H9 (cell line): ENCODE measurements around the gene RINL. TPM values are rescaled to one million over a fixed set of nuclear protein-coding genes. Genes with fewer than 3 reads are reported as not detected.
A peak's percentile ranks its signal among the peaks of the same experiment; 100 is the strongest.

Source experiments
- DNase-seq: peaks from one replicate; pipeline ENCODE4 v3.0.0-alpha.2; 2017
- H2AFZ ChIP-seq: one replicate; pipeline ENCODE4 v1.6.1; 2013; ENCODE audit warnings: mild to moderate bottlenecking, low read length, control low read depth, moderate library complexity
- H2AK5ac ChIP-seq: 2 replicates; pipeline ENCODE4 v1.6.1; 2013; ENCODE audit warnings: low read length, control low read depth, mixed read lengths; ENCODE audit not compliant: insufficient read length
- H2BK120ac ChIP-seq: one replicate; pipeline ENCODE4 v1.6.1; 2013; ENCODE audit warnings: low read depth, mild to moderate bottlenecking, low read length, control low read depth, inconsistent platforms; ENCODE audit not compliant: poor library complexity, severe bottlenecking
- H2BK12ac ChIP-seq: 2 replicates; pipeline ENCODE4 v1.6.1; 2013; ENCODE audit warnings: low read length, control low read depth, mixed read lengths, low read depth; ENCODE audit not compliant: insufficient read length
- H2BK15ac ChIP-seq: 2 replicates; pipeline ENCODE4 v1.6.1; 2013; ENCODE audit warnings: low read depth, low read length, control low read depth
- H2BK20ac ChIP-seq: one replicate; pipeline ENCODE4 v1.6.1; 2013; ENCODE audit warnings: low read depth, mild to moderate bottlenecking, low read length, control low read depth, inconsistent platforms; ENCODE audit not compliant: poor library complexity, severe bottlenecking
- H2BK5ac ChIP-seq: 2 replicates; pipeline ENCODE4 v1.6.1; 2013; ENCODE audit warnings: low read length, control low read depth, mixed read lengths; ENCODE audit not compliant: insufficient read length
- H3K14ac ChIP-seq: 2 replicates; pipeline ENCODE4 v1.6.1; 2013; ENCODE audit warnings: low read length, control low read depth; ENCODE audit not compliant: insufficient read depth
- H3K18ac ChIP-seq: 2 replicates; pipeline ENCODE4 v1.6.1; 2013; ENCODE audit warnings: low read depth, mild to moderate bottlenecking, mixed read lengths, low read length, control low read depth; ENCODE audit not compliant: insufficient read length
- H3K23ac ChIP-seq: 2 replicates; pipeline ENCODE4 v1.6.1; 2013; ENCODE audit warnings: low read length, control low read depth, mixed read lengths, low read depth; ENCODE audit not compliant: insufficient read length
- H3K23me2 ChIP-seq: 2 replicates; pipeline ENCODE4 v1.6.1; 2013; ENCODE audit warnings: low read depth, mild to moderate bottlenecking, mixed read lengths, low read length, control low read depth; ENCODE audit not compliant: insufficient read length, poor library complexity, severe bottlenecking
- H3K27ac ChIP-seq: 2 replicates; pipeline ENCODE4 v1.5.1; 2013; ENCODE audit warnings: low read length, control low read depth, mixed read lengths, low read depth; ENCODE audit not compliant: insufficient read length
- H3K27me3 ChIP-seq: 2 replicates; pipeline ENCODE4 v1.6.1; 2013; ENCODE audit warnings: low read length, control low read depth, inconsistent platforms; ENCODE audit not compliant: insufficient read depth
- H3K4ac ChIP-seq: 2 replicates; pipeline ENCODE4 v1.6.1; 2013; ENCODE audit warnings: low read depth, mild to moderate bottlenecking, control low read depth, inconsistent platforms, low read length, moderate library complexity
- H3K4me1 ChIP-seq: 2 replicates; pipeline ENCODE4 v1.6.1; 2013; ENCODE audit warnings: low read length, control low read depth, inconsistent platforms; ENCODE audit not compliant: insufficient read depth
- H3K4me2 ChIP-seq: 2 replicates; pipeline ENCODE4 v1.6.1; 2013; ENCODE audit warnings: low read length, control low read depth, mixed read lengths; ENCODE audit not compliant: insufficient read length, insufficient read depth
- H3K56ac ChIP-seq: 2 replicates; pipeline ENCODE4 v1.6.1; 2013; ENCODE audit warnings: low read depth, mild to moderate bottlenecking, mixed read lengths, low read length, control low read depth; ENCODE audit not compliant: insufficient read length
- H3K79me1 ChIP-seq: 2 replicates; pipeline ENCODE4 v1.6.1; 2013; ENCODE audit warnings: low read depth, mild to moderate bottlenecking, moderate library complexity, low read length, control low read depth, inconsistent platforms; ENCODE audit not compliant: insufficient read depth, poor library complexity, severe bottlenecking
- H3K79me2 ChIP-seq: 2 replicates; pipeline ENCODE4 v1.6.1; 2013; ENCODE audit warnings: low read length, control low read depth, inconsistent platforms; ENCODE audit not compliant: insufficient read depth
- H3K9ac ChIP-seq: 2 replicates; pipeline ENCODE4 v1.6.1; 2013; ENCODE audit warnings: low read length, control low read depth, mixed read lengths; ENCODE audit not compliant: insufficient read length; ENCODE audit errors: extremely low read depth
- H3K9me3 ChIP-seq: one replicate; pipeline ENCODE4 v1.6.1; 2013; ENCODE audit warnings: low read depth, low read length, inconsistent platforms; ENCODE audit not compliant: control insufficient read depth
- H3T11ph ChIP-seq: one replicate; pipeline ENCODE4 v1.6.1; 2013; ENCODE audit warnings: mild to moderate bottlenecking, low read length, control low read depth, inconsistent platforms
- H4K20me1 ChIP-seq: one replicate; pipeline ENCODE4 v1.6.1; 2013; ENCODE audit not compliant: control insufficient read depth, insufficient read length, insufficient read depth
- H4K5ac ChIP-seq: 2 replicates; pipeline ENCODE4 v1.6.1; 2013; ENCODE audit warnings: low read depth, mild to moderate bottlenecking, mixed read lengths, low read length, control low read depth; ENCODE audit not compliant: insufficient read length
- H4K8ac ChIP-seq: replicated peaks from 2 replicates; pipeline ENCODE4 v1.6.1; 2013; ENCODE audit warnings: low read length, control low read depth, mixed read lengths, low read depth; ENCODE audit not compliant: insufficient read length
- H4K91ac ChIP-seq: 2 replicates; pipeline ENCODE4 v1.6.1; 2013; ENCODE audit warnings: low read depth, mild to moderate bottlenecking, moderate library complexity, mixed read lengths, low read length, control low read depth; ENCODE audit not compliant: insufficient read length
- H3K27ac Mint-ChIP-seq, 3 experiments: 2 replicates in 2 of 3; 3 replicates in 1 of 3; pipeline ENCODE4 v1.8.0; 2020 to 2021; ENCODE audit warnings: mixed read lengths in 3 of 3, mild to moderate bottlenecking in 1 of 3, moderate library complexity in 1 of 3
- H3K27me3 Mint-ChIP-seq: 2 replicates; pipeline ENCODE4 v1.8.0; 2021; ENCODE audit warnings: low read depth, mild to moderate bottlenecking, moderate library complexity, mixed read lengths
- H3K36me3 Mint-ChIP-seq, 3 experiments: 2 replicates in 2 of 3; 3 replicates in 1 of 3; pipeline ENCODE4 v1.8.0; 2020 to 2021; ENCODE audit warnings: low read depth in 3 of 3, mixed read lengths in 3 of 3; ENCODE audit not compliant: insufficient read depth in 1 of 3
- H3K4me1 Mint-ChIP-seq, 2 experiments: 2 replicates each; pipeline ENCODE4 v1.8.0; 2020; ENCODE audit warnings: mixed read lengths in 2 of 2
- H3K4me3 Mint-ChIP-seq, 2 experiments: 2 replicates in 1 of 2; 3 replicates in 1 of 2; pipeline ENCODE4 v1.8.0; 2020 to 2021; ENCODE audit warnings: mild to moderate bottlenecking in 2 of 2, mixed read lengths in 2 of 2, moderate library complexity in 1 of 2
- H3K9me3 Mint-ChIP-seq, 2 experiments: 2 replicates in 1 of 2; 3 replicates in 1 of 2; pipeline ENCODE4 v1.8.0; 2020; ENCODE audit warnings: mild to moderate bottlenecking in 2 of 2, mixed read lengths in 2 of 2, moderate library complexity in 1 of 2
- CTCF ChIP-seq: fragments of 200-600 bp; sonication (generic); conservative IDR thresholded peaks from 3 replicates; pipeline ENCODE4 v1.8.0; 2021; ENCODE audit warnings: antibody characterized with exemption, mild to moderate bottlenecking
- WGBS: extraction: QIAGEN DNeasy Blood & Tissue Kit; methylation state at CpG from one replicate; pipeline ENCODE4 v1.1.7; 2013; ENCODE audit warnings: missing lambda C conversion rate, low lambda C conversion rate, mixed read lengths; ENCODE audit not compliant: insufficient read length; ENCODE audit errors: extremely low coverage; 5-methylcytosine and 5-hydroxymethylcytosine counted together
- total RNA-seq: library from RNA; stranded (reverse); gene quantifications from 2 replicates; pipeline ENCODE4 v1.2.1, GENCODE V29; 2021

The RINL gene
- total RNA-seq, 1 experiment from 2014 or later: 6.4 TPM

GRCh38 chr19:38893341-38893771 is 15.3 kb upstream of the RINL start:
- Histone ChIP-seq H2BK20ac (no peak overlapping the region), H2BK15ac (no peak overlapping the region), H2BK12ac (no peak overlapping the region), H4K20me1 (no peaks in the 10 kb centered on the region), H3K4ac (no peak overlapping the region), H3K27me3 (no peaks in the 10 kb centered on the region), H3K23ac (no peak overlapping the region), H4K91ac (no peak overlapping the region), H4K5ac (no peak overlapping the region), H2BK120ac (no peak overlapping the region), H3K4me1 (no peaks in the 10 kb centered on the region), H3K14ac (no peak overlapping the region), H3K23me2 (no peaks in the 10 kb centered on the region), H2AK5ac (no peak overlapping the region), H2BK5ac (no peak overlapping the region), H3K18ac (no peak overlapping the region), H3K79me1 (no peaks in the 10 kb centered on the region), H4K8ac (no peak overlapping the region), H3K56ac (no peak overlapping the region), H2AFZ (no peak overlapping the region), H3K79me2 (no peaks in the 10 kb centered on the region), H3K9ac (no peak overlapping the region), H3K9me3 (no peaks in the 10 kb centered on the region), H3K4me2 (no peak overlapping the region), H3K27ac (no peak overlapping the region), H3T11ph (no peak overlapping the region)
- H3K9me3 Mint-ChIP-seq: no peaks in the 10 kb centered on the region
- no CpG with 5 or more reads among the region's 14 CpGs for WGBS
- no peak overlapping the region for H3K4me3 Mint-ChIP-seq
- peak overlapping the region in 1 of 3 experiments; percentile 59; a peak in 1 of 7 replicates for H3K27ac Mint-ChIP-seq
- no peak for TF ChIP-seq CTCF
- no peaks in the 10 kb centered on the region for H3K36me3 Mint-ChIP-seq
- no peak for DNase-seq
- H3K27me3 Mint-ChIP-seq: peaks cover 8% of the 10 kb centered on the region
- H3K4me1 Mint-ChIP-seq: peaks cover under 1 to 2% of the 10 kb centered on the region in 2 experiments; a peak in 3 of 4 replicates
